ENCODE measurements around the gene WDR75. TPM values are rescaled to one million over a fixed set of nuclear protein-coding genes. Genes with fewer than 3 reads are reported as not detected.

The WDR75 gene
- total and polyA plus RNA-seq, 2 donors from 2014 or later: 15.6 to 28.3 TPM

- no peak overlapping the region for H3K4me3 ChIP-seq (ENCODE audit: low read length in 3 of 3)
- no peak for DNase-seq
- no peak overlapping the region for H3K27ac ChIP-seq (ENCODE audit: low read depth in 2 of 2, low read length in 2 of 2)
- TF ChIP-seq CTCF (IDR thresholded peaks at IDR 0.05; ENCODE audit: borderline replicate concordance, extremely low read depth, insufficient read depth): no peak
- H3K36me3 ChIP-seq (ENCODE audit: control insufficient read depth in 2 of 3, insufficient read depth in 3 of 3, low read length in 3 of 3): no peaks in the 10 kb centered on the region
- H3K9me3 ChIP-seq (ENCODE audit: control insufficient read depth in 2 of 3, insufficient read depth in 1 of 3, low read length in 3 of 3): no peaks in the 10 kb centered on the region
- no peaks in the 10 kb centered on the region for H3K4me1 ChIP-seq (ENCODE audit: control insufficient read depth in 2 of 3, insufficient read depth in 2 of 3, low read depth in 1 of 3, low read length in 3 of 3)
- H3K9ac ChIP-seq (ENCODE audit: low read length in 3 of 3): no peak overlapping the region
- H3K27me3 ChIP-seq (ENCODE audit: control insufficient read depth, insufficient read depth, low read length): no peaks in the 10 kb centered on the region
- intact Hi-C loops (cut with DNase I): no loop called here
- no peak for FAIRE-seq
These were observed 45.0 kb downstream of the WDR75 start for GRCh38 chr2:189486237-189486770.

GRCh38 chr2:189487283-189488007 lies 46.2 kb downstream of the WDR75 start:
- FAIRE-seq: no peak
- no peak for DNase-seq

DNA sequence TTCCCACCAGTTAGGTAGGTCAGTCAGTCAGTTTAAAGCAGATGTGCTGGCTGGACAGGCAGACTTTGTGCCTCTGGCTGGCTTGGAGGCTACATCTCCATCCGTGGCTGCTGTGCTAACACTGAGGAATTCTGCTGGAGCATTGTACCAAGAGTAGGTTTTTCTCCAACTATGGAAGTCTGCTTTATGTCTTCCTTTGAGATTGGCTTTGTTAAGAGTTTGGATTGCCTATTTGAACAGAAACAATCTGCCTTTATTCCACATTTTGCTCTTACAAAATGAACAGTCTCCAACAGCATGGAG lies 46.7 kb downstream of the WDR75 start:
- intact Hi-C loops (cut with DNase I): no loop called here
- no peak for TF ChIP-seq CTCF (IDR thresholded peaks at IDR 0.05; ENCODE audit: borderline replicate concordance, extremely low read depth, insufficient read depth)
- Histone ChIP-seq H3K4me1 (ENCODE audit: control insufficient read depth in 2 of 3, insufficient read depth in 2 of 3, low read depth in 1 of 3, low read length in 3 of 3) (no peaks in the 10 kb centered on the region), H3K4me3 (ENCODE audit: low read length in 3 of 3) (no peak overlapping the region), H3K36me3 (ENCODE audit: control insufficient read depth in 2 of 3, insufficient read depth in 3 of 3, low read length in 3 of 3) (no peaks in the 10 kb centered on the region), H3K27me3 (ENCODE audit: control insufficient read depth, insufficient read depth, low read length) (no peaks in the 10 kb centered on the region), H3K9me3 (ENCODE audit: control insufficient read depth in 2 of 3, insufficient read depth in 1 of 3, low read length in 3 of 3) (no peaks in the 10 kb centered on the region), H3K9ac (ENCODE audit: low read length in 3 of 3) (no peak overlapping the region), H3K27ac (ENCODE audit: low read depth in 2 of 2, low read length in 2 of 2) (no peak overlapping the region)
- DNase-seq: no peak
- no peak for FAIRE-seq

More at GRCh38 chr2:189487283-189488007, 46.2 kb downstream of the WDR75 start:
- Histone ChIP-seq H3K27ac (ENCODE audit: low read depth in 2 of 2, low read length in 2 of 2) (no peak overlapping the region), H3K4me3 (ENCODE audit: low read length in 3 of 3) (no peak overlapping the region), H3K9ac (ENCODE audit: low read length in 3 of 3) (no peak overlapping the region), H3K27me3 (ENCODE audit: control insufficient read depth, insufficient read depth, low read length) (no peaks in the 10 kb centered on the region), H3K9me3 (ENCODE audit: control insufficient read depth in 2 of 3, insufficient read depth in 1 of 3, low read length in 3 of 3) (no peaks in the 10 kb centered on the region), H3K36me3 (ENCODE audit: control insufficient read depth in 2 of 3, insufficient read depth in 3 of 3, low read length in 3 of 3) (no peaks in the 10 kb centered on the region), H3K4me1 (ENCODE audit: control insufficient read depth in 2 of 3, insufficient read depth in 2 of 3, low read depth in 1 of 3, low read length in 3 of 3) (no peaks in the 10 kb centered on the region)
- TF ChIP-seq CTCF (IDR thresholded peaks at IDR 0.05; ENCODE audit: borderline replicate concordance, extremely low read depth, insufficient read depth): no peak
- intact Hi-C loops (cut with DNase I): no loop called here

Measured in kidney (tissue), 14 donors.